ENCODE data around the gene MRM2.

Gene MRM2

GRCh38 chr7:2211259-2211880 is 30.6 kb downstream of the MRM2 start:
- no peaks in the 10 kb centered on the region for H3K27me3 ChIP-seq (replicated peaks)
- in situ Hi-C loops (cut with HindIII; ENCODE audit: low pct_ligation_motif_present, low sequenced_read_pairs) = no loop called here
- no peak overlapping the region for H3K27ac ChIP-seq
- H3K4me3 ChIP-seq (ENCODE audit: low read depth, low read length) = no peak overlapping the region
- H3K36me3 ChIP-seq (replicated peaks) = peaks cover 51% of the 10 kb centered on the region
- no peak for DNase-seq
- TF ChIP-seq CTCF (IDR thresholded peaks at IDR 0.05; ENCODE audit: low read depth, low read length, missing control alignments) = no peak

- Histone ChIP-seq H3K27ac (no peak overlapping the region), H3K27me3 (replicated peaks) (no peaks in the 10 kb centered on the region), H3K36me3 (replicated peaks) (peaks cover 44% of the 10 kb centered on the region), H3K4me3 (ENCODE audit: low read depth, low read length) (no peak overlapping the region)
- no peak for TF ChIP-seq CTCF (IDR thresholded peaks at IDR 0.05; ENCODE audit: low read depth, low read length, missing control alignments)
- DNase-seq = no peak
- in situ Hi-C loops (cut with HindIII; ENCODE audit: low pct_ligation_motif_present, low sequenced_read_pairs) = no loop called here
Measured at GRCh38 chr7:2210551-2211258, 31.3 kb downstream of the MRM2 start.

GRCh38 chr7:2209961-2210323 is 32.1 kb downstream of the MRM2 start:
- no peak overlapping the region for H3K27ac ChIP-seq
- H3K4me3 ChIP-seq (ENCODE audit: low read depth, low read length) = no peak overlapping the region
- no peaks in the 10 kb centered on the region for H3K27me3 ChIP-seq (replicated peaks)
- no peak for TF ChIP-seq CTCF (IDR thresholded peaks at IDR 0.05; ENCODE audit: low read depth, low read length, missing control alignments)
- in situ Hi-C loops (cut with HindIII; ENCODE audit: low pct_ligation_motif_present, low sequenced_read_pairs) = no loop called here
- DNase-seq = no peak
- H3K36me3 ChIP-seq (replicated peaks) = peaks cover 38% of the 10 kb centered on the region

- peaks cover 32% of the 10 kb centered on the region for H3K36me3 ChIP-seq (replicated peaks)
Measured at GRCh38 chr7:2209146-2209960, 32.7 kb downstream of the MRM2 start.

GRCh38 chr7:2208712-2209111 is 33.3 kb downstream of the MRM2 start:
- no peak for TF ChIP-seq CTCF (IDR thresholded peaks at IDR 0.05; ENCODE audit: low read depth, low read length, missing control alignments)
- H3K4me3 ChIP-seq (ENCODE audit: low read depth, low read length) = no peak overlapping the region
- H3K36me3 ChIP-seq (replicated peaks) = peaks cover 31% of the 10 kb centered on the region
- in situ Hi-C loops (cut with HindIII; ENCODE audit: low pct_ligation_motif_present, low sequenced_read_pairs) = no loop called here
- no peaks in the 10 kb centered on the region for H3K27me3 ChIP-seq (replicated peaks)
- DNase-seq = no peak
- no peak overlapping the region for H3K27ac ChIP-seq

More at GRCh38 chr7:2209146-2209960, 32.7 kb downstream of the MRM2 start:
- DNase-seq = peak; percentile 61
- H3K27me3 ChIP-seq (replicated peaks) = no peaks in the 10 kb centered on the region
- peak; percentile 91 for TF ChIP-seq CTCF (IDR thresholded peaks at IDR 0.05; ENCODE audit: low read depth, low read length, missing control alignments)
- in situ Hi-C loops (cut with HindIII; ENCODE audit: low pct_ligation_motif_present, low sequenced_read_pairs) = no loop called here
- H3K4me3 ChIP-seq (ENCODE audit: low read depth, low read length) = no peak overlapping the region
- H3K27ac ChIP-seq = no peak overlapping the region
